GM21423 (cell line): ENCODE measurements around the gene ELMO1.

Experiments
- ATAC-seq: cut with Tn5 transposase; IDR thresholded peaks from one replicate; pipeline ENCODE4 v1.9.1; 2021; ENCODE audit warnings: mild to moderate bottlenecking, moderate library complexity; ENCODE audit not compliant: unreplicated experiment

ELMO1 gene

GRCh38 chr7:36870625-36871354 is 577.9 kb downstream of the ELMO1 start:
- no peak for ATAC-seq

GRCh38 chr7:36868727-36869411 is 579.8 kb downstream of the ELMO1 start:
- ATAC-seq: no peak

DNA sequence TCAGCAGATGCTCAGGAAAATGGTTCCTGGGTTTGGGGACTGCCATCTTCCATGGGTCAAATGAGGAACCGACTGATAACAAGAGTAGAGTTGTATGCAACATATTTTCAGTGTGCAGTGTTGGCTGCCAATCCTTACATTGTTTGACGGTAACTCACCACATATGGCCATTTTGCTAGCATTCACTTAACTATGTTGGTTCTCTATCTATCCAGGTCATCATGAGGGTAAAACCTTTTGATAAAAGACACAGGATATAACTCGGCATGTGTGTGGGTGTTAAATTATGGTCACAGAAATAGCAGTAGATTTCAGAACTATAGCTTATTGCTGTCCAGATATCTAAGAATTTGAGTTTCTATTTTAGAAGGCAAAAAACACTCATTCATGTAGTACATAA is 583.6 kb downstream of the ELMO1 start:
- ATAC-seq: no peak

DNA sequence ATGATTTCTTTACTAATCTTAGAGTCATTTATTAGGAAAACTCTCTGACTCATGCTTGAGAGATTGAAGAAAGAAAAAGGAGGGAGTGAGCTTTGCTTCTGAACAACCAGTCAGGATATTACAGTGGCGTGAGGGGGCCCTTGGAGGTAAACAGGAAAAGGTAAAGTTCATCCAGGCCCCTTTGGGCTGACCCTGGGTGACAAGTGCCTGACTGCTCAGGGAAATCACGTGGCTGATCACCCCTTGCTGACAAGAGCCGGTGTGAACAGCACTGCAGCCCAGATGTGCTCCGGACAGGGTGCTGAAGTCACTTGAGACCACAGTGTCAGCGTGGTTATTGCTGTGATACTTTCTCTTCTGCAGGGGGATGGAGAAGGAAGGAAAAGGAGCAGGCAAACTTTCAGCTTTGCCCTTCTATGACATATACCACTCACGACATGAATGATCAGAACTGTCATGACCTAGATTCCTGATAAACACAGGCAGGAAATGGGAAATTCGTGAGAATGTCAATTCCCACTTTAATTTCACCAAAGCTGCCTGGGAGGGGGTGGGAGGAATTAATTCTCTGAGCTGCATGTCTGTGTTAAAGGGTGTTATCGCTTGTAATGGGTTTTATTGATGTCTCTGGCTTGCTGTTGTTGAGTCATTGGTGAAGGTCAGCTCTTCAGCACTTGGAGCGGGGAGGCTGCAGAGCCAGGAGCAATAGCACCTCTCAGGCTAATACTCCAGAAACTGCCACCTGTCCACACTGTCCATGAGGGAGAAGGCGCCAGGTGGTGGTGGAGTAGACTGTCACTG is 584.6 kb downstream of the ELMO1 start:
- ATAC-seq: no peak

DNA sequence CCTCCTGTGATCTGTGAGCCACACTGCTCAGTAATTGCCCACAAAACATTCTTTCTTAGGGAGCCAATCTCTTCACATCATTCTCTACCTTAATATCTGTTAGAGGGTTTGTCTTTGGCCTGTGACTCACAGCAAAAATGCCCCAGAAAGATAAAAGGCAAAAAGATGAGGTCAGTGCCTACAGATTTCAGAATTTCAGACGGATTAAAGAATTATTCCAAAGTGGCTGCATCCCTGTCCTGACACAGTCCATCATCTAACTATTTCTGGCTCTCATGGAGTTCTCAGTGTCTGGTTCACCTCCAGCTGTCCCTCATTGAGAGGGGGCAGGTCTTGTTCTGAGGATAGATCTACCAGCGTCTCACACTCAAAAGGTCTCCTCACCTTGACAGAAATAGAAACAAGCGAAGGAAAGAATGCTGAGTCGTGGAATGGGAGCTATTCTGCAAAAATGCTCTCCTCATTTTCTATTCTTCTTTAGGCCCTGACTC is 585.8 kb downstream of the ELMO1 start:
- no peak for ATAC-seq

- no peak for ATAC-seq
Measured at GRCh38 chr7:36861656-36862055, 587.0 kb downstream of the ELMO1 start.

DNA sequence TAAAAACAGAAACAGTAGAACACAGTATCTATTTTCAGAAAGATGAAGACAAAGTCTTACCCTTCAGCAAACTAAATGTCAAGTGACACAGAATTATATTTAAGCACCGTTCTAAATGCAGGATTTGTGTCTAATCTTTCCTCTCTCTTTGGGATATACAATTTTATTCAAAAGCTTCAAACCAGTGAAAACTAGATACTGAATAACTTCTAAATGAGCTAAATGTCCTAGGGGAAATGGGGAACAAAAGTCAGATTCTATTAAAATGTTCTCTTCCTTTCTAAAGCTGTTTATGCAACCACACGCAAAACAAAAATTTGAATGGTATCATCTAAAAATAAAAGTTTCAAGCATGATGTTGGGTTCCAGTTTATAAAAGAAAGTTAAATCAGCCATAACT is 588.0 kb downstream of the ELMO1 start:
- no peak for ATAC-seq

DNA sequence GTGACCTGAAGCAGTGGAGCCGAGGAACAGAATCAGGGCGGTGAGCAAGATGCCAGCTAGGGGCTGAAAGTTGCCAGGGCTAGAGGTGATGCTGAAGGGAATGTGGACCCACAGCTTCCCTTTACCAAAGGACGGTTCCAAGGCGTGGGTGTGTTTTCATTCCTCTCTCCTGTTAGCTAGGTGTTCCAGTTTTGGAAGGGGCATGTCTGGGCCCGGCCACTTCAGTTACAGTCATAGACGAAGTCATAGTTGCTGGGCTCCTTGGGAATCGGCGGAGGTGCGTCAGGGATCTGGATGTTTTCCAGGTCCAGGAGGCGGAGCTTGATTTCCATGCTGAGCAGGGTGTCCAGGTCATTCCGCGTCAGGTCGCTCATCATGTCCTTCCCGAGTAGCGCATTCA is 593.3 kb downstream of the ELMO1 start:
- no peak for ATAC-seq

GRCh38 chr7:36854652-36855051 is 594.0 kb downstream of the ELMO1 start:
- ATAC-seq: no peak

DNA sequence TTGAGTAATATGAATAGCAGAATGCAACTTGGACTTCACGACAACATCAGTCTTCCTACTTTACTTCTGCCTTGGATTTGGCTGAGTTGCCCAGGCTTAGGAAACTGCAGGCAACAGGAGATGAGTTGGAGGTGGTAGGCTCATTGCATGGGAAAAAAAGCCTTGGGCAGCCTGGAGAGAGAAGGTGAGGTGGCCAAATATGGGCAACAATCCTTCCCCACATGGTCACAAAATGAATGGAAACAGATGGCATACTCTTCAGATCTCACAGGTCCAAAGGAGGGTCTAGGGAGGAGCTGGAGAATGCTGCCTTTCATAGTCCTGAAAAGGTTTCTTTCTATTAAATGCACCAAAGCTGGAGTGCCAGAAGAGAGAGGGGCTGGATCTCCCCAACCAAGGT is 595.7 kb downstream of the ELMO1 start:
- no peak for ATAC-seq

DNA sequence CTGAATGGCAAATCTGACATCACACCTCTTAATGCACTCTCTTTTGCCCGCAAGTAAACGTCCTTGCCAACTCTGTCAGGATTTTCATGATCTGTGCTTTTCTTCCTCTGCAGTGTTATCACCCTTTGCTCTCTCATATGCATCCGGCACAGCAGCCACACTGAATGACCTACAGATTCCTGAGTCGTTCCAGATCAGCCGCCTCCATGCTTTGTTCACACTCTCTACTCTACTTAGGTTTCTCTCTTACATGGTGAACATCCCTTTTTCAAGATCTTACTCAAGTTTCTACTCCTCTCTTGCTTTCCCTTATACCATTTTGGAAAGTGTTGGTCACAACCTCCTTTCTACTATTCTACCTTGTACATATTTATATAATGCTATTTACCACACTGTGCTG is 596.6 kb downstream of the ELMO1 start:
- no peak for ATAC-seq

GRCh38 chr7:36851382-36851781 is 597.3 kb downstream of the ELMO1 start:
- ATAC-seq: no peak

DNA sequence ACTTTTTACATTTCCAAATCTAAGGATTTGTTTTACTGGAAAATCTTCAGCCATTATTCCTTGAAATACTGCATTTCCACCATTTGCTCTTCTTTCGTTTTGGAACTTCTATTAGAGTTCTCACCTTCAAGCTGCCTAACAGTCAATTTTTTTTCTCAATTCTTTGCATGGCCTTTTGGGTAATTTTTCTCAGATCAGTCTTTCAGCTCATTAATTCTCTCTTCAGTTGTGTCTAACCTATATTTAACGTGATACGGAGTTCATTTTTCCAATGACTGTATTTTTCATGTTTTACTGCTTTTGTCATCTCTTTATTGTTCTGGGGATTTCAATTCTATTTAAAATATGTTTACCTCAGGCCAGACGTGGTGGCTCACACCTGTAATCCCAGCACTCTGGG is 600.7 kb downstream of the ELMO1 start:
- no peak for ATAC-seq

GRCh38 chr7:36844374-36844773 is 604.3 kb downstream of the ELMO1 start:
- ATAC-seq: no peak

GRCh38 chr7:36840904-36841303 is 607.8 kb downstream of the ELMO1 start:
- no peak for ATAC-seq

- ATAC-seq: no peak
Measured at GRCh38 chr7:36838616-36839225, 609.9 kb downstream of the ELMO1 start.

DNA sequence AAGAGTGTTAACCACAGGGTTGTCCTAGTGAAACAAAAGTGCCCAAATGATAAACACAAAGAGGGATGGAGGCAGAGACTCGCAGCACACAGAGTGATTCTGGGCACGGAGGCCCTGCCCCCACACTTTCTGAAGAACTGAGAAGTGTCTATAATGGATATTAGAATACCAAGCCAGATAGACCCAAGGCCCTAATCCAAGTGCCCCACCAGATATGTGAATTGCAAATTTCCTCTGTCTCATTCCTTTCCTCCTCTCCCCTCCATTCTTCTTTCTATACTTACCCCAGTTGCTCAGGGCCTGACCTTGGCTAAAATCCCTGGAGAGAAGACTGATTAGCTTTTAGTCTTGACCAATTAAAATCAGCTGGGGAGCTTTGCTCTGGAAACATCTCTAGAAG is 617.6 kb downstream of the ELMO1 start:
- ATAC-seq: no peak

- ATAC-seq: no peak
Measured at GRCh38 chr7:36827726-36828703, 620.6 kb downstream of the ELMO1 start.

DNA sequence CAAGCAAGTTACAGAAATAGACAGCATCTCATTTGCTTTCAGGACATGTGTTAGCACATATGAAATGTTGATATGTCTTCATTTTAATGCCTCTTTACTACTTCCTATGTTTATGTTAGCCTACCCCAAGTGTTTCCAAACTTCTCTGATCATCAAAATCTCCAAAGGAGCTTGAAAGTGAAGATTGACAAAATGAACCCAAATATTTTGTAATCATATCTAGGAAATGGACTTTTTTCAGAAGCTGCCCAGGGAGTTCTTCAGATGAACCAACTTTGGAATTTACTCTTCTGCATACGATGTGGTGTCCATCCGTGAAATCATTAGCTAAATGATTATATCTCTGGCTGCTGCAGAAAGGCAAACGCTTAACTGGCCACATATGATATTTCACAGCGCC is 623.2 kb downstream of the ELMO1 start:
- no peak for ATAC-seq

DNA sequence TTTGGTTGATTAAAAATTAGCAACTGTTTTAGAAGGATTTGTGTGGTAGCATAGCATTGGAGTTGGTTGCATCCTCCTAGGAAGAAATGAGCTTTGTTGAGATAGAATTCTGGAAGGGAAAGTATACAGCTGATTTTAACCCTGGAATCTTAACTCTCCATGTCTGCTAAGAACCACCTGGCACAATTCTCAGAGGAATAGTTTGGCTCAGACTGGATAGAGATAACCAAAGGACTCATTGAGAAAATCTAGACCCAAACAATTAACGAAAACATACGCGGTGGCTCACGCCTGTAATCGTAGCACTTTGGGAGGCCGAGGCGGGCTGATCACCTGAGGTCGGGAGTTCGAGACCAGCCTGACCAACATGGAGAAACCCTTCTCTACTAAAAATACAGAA is 625.3 kb downstream of the ELMO1 start:
- ATAC-seq: no peak
